ENCODE data around the gene ARAP1.

GRCh38 chr11:72724021-72724551 lies 28.1 kb downstream of the ARAP1 start:
- TF ChIP-seq CTCF (conservative IDR thresholded peaks at IDR 0.05; ENCODE audit: low read length), result no peak
- TF ChIP-seq EZH2phosphoT487 (IDR thresholded peaks at IDR 0.05; ENCODE audit: borderline replicate concordance), result no peak

All from Loucy (cell line).